ENCODE measurements around the gene TAF4.

Gene TAF4

GRCh38 chr20:61925555-61926252 lies 140.0 kb downstream of the TAF4 start:
- H3K27ac ChIP-seq (ENCODE audit: low read depth, low read length), result no peak overlapping the region
- no peaks in the 10 kb centered on the region for H3K27me3 ChIP-seq (ENCODE audit: control insufficient read depth in 1 of 2, insufficient read depth in 2 of 2, low read length in 2 of 2)
- no peaks in the 10 kb centered on the region for H3K36me3 ChIP-seq (ENCODE audit: control insufficient read depth in 1 of 2, insufficient read depth in 2 of 2, low read length in 2 of 2)
- H3K9ac ChIP-seq (ENCODE audit: low read depth in 1 of 2, low read length in 2 of 2), result no peak overlapping the region
- H3K9me3 ChIP-seq (ENCODE audit: control insufficient read depth in 1 of 2, low read length in 2 of 2), result peaks cover 0 to 4% of the 10 kb centered on the region in 2 donors
- H3K4me1 ChIP-seq (ENCODE audit: control insufficient read depth in 1 of 2, insufficient read depth in 2 of 2, low read length in 2 of 2), result no peaks in the 10 kb centered on the region
- no peak overlapping the region for H3K4me3 ChIP-seq (ENCODE audit: low read depth in 1 of 2, low read length in 2 of 2)

- Histone ChIP-seq H3K9ac (ENCODE audit: low read depth in 1 of 2, low read length in 2 of 2) (no peak overlapping the region), H3K27me3 (ENCODE audit: control insufficient read depth in 1 of 2, insufficient read depth in 2 of 2, low read length in 2 of 2) (no peaks in the 10 kb centered on the region), H3K4me3 (ENCODE audit: low read depth in 1 of 2, low read length in 2 of 2) (no peak overlapping the region), H3K4me1 (ENCODE audit: control insufficient read depth in 1 of 2, insufficient read depth in 2 of 2, low read length in 2 of 2) (no peaks in the 10 kb centered on the region), H3K36me3 (ENCODE audit: control insufficient read depth in 1 of 2, insufficient read depth in 2 of 2, low read length in 2 of 2) (no peaks in the 10 kb centered on the region), H3K9me3 (ENCODE audit: control insufficient read depth in 1 of 2, low read length in 2 of 2) (peaks cover 0 to 10% of the 10 kb centered on the region in 2 donors), H3K27ac (ENCODE audit: low read depth, low read length) (no peak overlapping the region)
Measured at GRCh38 chr20:61924858-61925554, 140.7 kb downstream of the TAF4 start.

All from duodenal mucosa (tissue), 2 donors.